Breast epithelium (tissue), 4 donors: Measurements from ENCODE around the gene GCDH. TPM values are rescaled to one million over a fixed set of nuclear protein-coding genes. Genes with fewer than 3 reads are reported as not detected.

Experiments used
- DNase-seq, 2 donors: peaks; one replicate each; pipeline ENCODE4 v3.0.0-alpha.2; 2019; ENCODE audit warnings: low spot score in 2 of 2
- H3K27ac ChIP-seq, 2 donors: fragments of 200-600 bp; sonication (generic) in 1 of 2; one replicate each; pipeline ENCODE4 v1.5.1; 2016 to 2019; ENCODE audit warnings: mild to moderate bottlenecking in 1 of 2
- H3K27me3 ChIP-seq, 2 donors: fragments of 200-600 bp; sonication (generic) in 1 of 2; one replicate each; pipeline versions ENCODE4 v1.5.1 to v1.6.0; 2017 to 2019; ENCODE audit warnings: control low read depth in 1 of 2, mild to moderate bottlenecking in 1 of 2
- H3K36me3 ChIP-seq: fragments of 200-600 bp; one replicate; pipeline ENCODE4 v1.5.1; 2019
- H3K4me1 ChIP-seq, 2 donors: fragments of 200-600 bp; sonication (generic); one replicate each; pipeline ENCODE4 v1.5.1; 2016 to 2019; ENCODE audit warnings: control low read depth in 1 of 2
- H3K4me3 ChIP-seq, 3 donors: fragments of 200-600 bp; sonication (generic); 1 replicate in 2 of 3; 2 replicates in 1 of 3; pipeline ENCODE4 v1.5.1; 2016 to 2019; ENCODE audit warnings: mild to moderate bottlenecking in 3 of 3, moderate library complexity in 2 of 3
- H3K9me3 ChIP-seq, 2 donors: fragments of 200-600 bp; sonication (generic) in 1 of 2; one replicate each; pipeline ENCODE4 v1.5.1; 2016 to 2019; ENCODE audit warnings: control low read depth in 1 of 2
- POLR2A ChIP-seq: fragments of 450-650 bp; IDR thresholded peaks from one replicate; pipeline ENCODE4 v1.6.1; 2016; ENCODE audit warnings: antibody characterized with exemption, mild to moderate bottlenecking, moderate library complexity
- POLR2AphosphoS5 ChIP-seq, 3 donors: sonication (generic); formaldehyde crosslinking; IDR thresholded peaks; one replicate each; pipeline ENCODE4 v1.6.1; 2017; ENCODE audit warnings: antibody characterized with exemption in 3 of 3
- intact Hi-C: fragments of 100-400 bp; cut with DNase I; formaldehyde crosslinking; loops from one replicate; pipeline ENCODE4 v1.15.1; 2023; ENCODE audit warnings: low total_unique reads
- total RNA-seq, 3 donors: library from RNA; depleted of rRNA; stranded (reverse); fragments of >200 nt; gene quantifications; one replicate each; pipeline ENCODE4 v1.1.0, GENCODE V29; 2016
- TF ChIP-seq, protein P1 (sequence below), 3 donors: fragments of 450-650 bp; IDR thresholded peaks; one replicate each; pipeline ENCODE4 v1.5.1; 2016 to 2017; ENCODE audit warnings: antibody characterized with exemption in 3 of 3, mild to moderate bottlenecking in 3 of 3, moderate library complexity in 3 of 3

GCDH gene
- total RNA-seq, 3 donors from 2014 or later: 39.2 to 72.8 (median 50.1) TPM

DNA sequence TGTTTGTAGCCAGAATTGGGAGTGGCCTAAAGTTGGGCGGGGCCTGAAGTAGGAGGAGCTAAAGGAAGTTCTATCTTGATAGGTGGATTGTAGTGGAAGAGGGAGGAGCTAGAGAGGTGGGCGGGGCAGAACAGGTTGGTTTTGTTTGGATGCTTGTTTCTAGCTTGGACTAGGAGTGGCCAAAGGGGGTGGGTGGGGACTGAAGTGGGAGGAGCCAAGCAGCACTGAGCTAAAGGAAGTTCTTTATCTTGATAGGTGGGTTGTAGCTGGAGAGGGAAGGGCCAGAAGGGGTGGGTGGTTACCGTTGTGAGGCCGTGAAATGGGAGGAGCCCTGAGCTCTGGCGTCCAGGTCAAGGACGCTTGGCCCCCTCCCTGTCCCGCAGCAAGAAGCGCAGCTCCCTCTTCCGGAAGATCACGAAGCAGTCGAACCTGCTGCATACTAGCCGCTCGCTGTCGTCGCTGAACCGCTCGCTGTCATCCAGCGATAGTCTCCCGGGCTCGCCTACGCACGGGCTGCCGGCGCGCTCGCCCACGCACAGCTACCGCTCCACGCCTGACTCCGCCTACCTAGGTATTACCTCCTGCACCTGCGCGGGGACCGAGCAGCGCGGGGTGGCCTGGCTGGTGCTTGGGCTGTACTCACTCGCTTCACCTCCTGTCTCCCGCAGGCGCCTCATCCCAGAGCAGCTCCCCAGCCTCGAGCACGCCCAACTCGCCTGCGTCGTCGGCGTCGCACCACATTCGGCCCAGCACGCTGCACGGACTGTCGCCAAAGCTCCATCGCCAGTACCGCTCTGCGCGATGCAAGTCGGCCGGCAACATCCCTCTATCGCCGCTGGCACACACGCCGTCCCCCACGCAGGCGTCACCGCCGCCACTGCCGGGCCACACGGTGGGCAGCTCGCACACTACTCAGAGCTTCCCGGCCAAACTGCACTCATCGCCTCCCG is 17.7 kb upstream of the GCDH start:
- Histone ChIP-seq H3K27ac (no peak overlapping the region), H3K4me3 (peak overlapping the region in 2 of 3 donors; percentile 49 to 58), H3K36me3 (no peaks in the 10 kb centered on the region), H3K4me1 (no peaks in the 10 kb centered on the region), H3K27me3 (no peaks in the 10 kb centered on the region), H3K9me3 (no peaks in the 10 kb centered on the region)
- TF ChIP-seq, protein P1, sequence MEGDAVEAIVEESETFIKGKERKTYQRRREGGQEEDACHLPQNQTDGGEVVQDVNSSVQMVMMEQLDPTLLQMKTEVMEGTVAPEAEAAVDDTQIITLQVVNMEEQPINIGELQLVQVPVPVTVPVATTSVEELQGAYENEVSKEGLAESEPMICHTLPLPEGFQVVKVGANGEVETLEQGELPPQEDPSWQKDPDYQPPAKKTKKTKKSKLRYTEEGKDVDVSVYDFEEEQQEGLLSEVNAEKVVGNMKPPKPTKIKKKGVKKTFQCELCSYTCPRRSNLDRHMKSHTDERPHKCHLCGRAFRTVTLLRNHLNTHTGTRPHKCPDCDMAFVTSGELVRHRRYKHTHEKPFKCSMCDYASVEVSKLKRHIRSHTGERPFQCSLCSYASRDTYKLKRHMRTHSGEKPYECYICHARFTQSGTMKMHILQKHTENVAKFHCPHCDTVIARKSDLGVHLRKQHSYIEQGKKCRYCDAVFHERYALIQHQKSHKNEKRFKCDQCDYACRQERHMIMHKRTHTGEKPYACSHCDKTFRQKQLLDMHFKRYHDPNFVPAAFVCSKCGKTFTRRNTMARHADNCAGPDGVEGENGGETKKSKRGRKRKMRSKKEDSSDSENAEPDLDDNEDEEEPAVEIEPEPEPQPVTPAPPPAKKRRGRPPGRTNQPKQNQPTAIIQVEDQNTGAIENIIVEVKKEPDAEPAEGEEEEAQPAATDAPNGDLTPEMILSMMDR (IDR thresholded peaks at IDR 0.05): no peak
- TF ChIP-seq POLR2A: no peak
- no peak for TF ChIP-seq POLR2AphosphoS5 (IDR thresholded peaks at IDR 0.05)
- intact Hi-C loops: no loop called here
- DNase-seq: peak in 1 of 2 donors; percentile 92

GRCh38 chr19:12873891-12874745 is 16.8 kb upstream of the GCDH start:
- H3K36me3 ChIP-seq: no peaks in the 10 kb centered on the region
- DNase-seq: no peak
- no peak overlapping the region for H3K27ac ChIP-seq

GRCh38 chr19:12875086-12875485 is 15.9 kb upstream of the GCDH start:
- no peak overlapping the region for H3K4me3 ChIP-seq
- no peaks in the 10 kb centered on the region for H3K36me3 ChIP-seq
- intact Hi-C loops: no loop called here
- H3K4me1 ChIP-seq: no peaks in the 10 kb centered on the region
- no peaks in the 10 kb centered on the region for H3K9me3 ChIP-seq
- TF ChIP-seq POLR2A: no peak
- TF ChIP-seq, protein P1 (IDR thresholded peaks at IDR 0.05): no peak
- no peak for TF ChIP-seq POLR2AphosphoS5 (IDR thresholded peaks at IDR 0.05)
- H3K27ac ChIP-seq: no peak overlapping the region
- DNase-seq: no peak
- no peaks in the 10 kb centered on the region for H3K27me3 ChIP-seq

More at GRCh38 chr19:12873891-12874745, 16.8 kb upstream of the GCDH start:
- Histone ChIP-seq H3K9me3 (no peaks in the 10 kb centered on the region), H3K4me3 (peak overlapping the region in 1 of 3 donors; percentile 49), H3K27me3 (no peaks in the 10 kb centered on the region), H3K4me1 (no peaks in the 10 kb centered on the region)
- TF ChIP-seq, protein P1 (IDR thresholded peaks at IDR 0.05): no peak
- no peak for TF ChIP-seq POLR2AphosphoS5 (IDR thresholded peaks at IDR 0.05)
- TF ChIP-seq POLR2A: no peak
- intact Hi-C loops: no loop called here

DNA sequence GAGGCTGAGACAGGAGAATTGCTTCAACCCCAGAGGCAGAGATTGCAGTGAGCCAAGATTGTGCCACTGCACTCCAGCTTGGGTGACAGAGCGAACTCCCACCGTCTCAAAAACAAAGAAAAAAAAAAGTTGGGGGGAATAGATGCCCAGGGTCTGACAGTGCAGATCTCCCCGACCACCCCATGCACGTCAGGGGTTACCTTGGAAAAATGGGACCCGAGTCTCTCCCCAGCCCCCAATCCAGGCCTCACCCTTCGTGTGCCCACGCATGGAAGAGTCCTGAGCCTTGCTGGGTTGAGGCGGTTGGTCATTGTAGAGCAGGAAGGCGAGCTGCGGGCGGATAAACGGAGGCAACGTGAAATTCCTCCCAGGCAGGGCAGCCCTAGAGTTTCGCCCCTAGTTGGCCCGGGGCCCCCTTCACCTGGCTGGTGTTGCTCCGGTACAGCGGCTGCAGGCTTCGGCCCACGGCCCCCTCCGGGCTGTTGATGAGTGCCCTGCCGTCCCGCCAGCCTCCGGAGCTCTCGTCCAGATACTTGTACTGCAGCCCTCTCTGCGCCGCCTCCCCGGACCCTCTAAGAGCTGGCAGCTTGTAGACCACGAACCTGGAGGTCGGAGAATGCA is 10.3 kb upstream of the GCDH start:
- TF ChIP-seq, protein P1 (IDR thresholded peaks at IDR 0.05): no peak
- peak in 1 of 2 donors; percentile 53 for DNase-seq
- Histone ChIP-seq H3K4me1 (no peaks in the 10 kb centered on the region), H3K4me3 (peak overlapping the region; percentile 66 to 83 (median 82)), H3K27me3 (peaks cover 0 to 13% of the 10 kb centered on the region in 2 donors), H3K27ac (peak overlapping the region; percentile 91 to 96), H3K9me3 (peaks cover 9 to 15% of the 10 kb centered on the region in 2 donors), H3K36me3 (no peaks in the 10 kb centered on the region)
- intact Hi-C loops: no loop called here
